IPS-11a (cell line): ENCODE results near the gene ABCA7.
A peak's percentile ranks its signal among the peaks of the same experiment; 100 is the strongest.

Experiments
- H3K4me3 ChIP-seq: one replicate; pipeline ENCODE4 v1.5.1; 2013; ENCODE audit warnings: low read depth, low read length, control low read depth

Gene ABCA7

DNA sequence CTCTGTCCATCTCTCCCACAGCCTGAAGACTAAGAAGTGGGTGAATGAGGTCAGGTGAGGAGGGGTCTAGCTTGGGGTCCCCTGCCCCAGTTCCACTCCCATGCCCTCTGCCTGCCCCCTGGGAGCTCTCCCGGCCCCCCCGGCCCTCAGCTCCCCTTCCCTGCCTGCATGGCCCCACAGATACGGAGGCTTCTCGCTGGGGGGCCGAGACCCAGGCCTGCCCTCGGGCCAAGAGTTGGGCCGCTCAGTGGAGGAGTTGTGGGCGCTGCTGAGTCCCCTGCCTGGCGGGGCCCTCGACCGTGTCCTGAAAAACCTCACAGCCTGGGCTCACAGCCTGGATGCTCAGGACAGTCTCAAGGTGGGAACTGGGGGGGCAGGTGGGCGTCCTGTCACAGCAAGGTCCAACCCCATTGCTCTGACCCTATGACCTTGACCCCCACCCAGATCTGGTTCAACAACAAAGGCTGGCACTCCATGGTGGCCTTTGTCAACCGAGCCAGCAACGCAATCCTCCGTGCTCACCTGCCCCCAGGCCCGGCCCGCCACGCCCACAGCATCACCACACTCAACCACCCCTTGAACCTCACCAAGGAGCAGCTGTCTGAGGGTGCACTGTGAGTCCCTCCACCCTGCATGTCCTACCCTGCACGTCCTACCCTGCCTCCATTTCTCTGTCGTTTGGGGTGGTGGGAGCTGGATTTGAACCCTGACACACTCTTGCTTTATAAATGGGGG, 16.1 kb downstream of the ABCA7 start:
- H3K4me3 ChIP-seq, result no peak overlapping the region

DNA sequence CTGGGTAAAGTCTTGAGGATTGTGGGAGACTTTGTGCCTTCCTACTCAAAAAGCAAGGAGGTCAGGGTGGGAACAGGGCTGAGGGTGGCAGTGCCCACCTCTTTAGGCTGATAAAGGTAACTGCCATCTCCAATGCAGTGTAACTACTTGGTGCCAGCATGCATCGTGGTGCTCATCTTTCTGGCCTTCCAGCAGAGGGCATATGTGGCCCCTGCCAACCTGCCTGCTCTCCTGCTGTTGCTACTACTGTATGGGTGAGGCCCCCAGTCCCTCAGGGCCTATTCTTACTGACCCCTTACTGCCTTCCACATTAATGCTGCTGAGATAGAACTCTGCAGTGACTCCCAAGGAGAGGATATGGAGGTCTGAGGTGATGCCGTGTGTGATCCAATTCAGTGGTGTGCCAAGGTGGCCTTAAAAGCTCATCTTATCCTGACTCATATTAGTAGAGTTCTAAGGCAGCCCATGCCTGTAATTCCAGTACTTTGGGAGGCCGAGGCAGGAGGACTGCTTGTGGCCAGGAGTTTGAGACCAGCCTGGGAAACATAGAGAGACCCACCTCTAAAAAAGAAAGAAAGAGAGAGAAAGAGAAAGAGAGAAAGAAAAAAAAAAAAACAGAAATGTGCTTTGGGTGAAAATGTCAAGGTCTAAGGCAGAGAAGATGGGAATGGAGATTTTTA, 17.4 kb downstream of the ABCA7 start:
- no peak overlapping the region for H3K4me3 ChIP-seq

DNA sequence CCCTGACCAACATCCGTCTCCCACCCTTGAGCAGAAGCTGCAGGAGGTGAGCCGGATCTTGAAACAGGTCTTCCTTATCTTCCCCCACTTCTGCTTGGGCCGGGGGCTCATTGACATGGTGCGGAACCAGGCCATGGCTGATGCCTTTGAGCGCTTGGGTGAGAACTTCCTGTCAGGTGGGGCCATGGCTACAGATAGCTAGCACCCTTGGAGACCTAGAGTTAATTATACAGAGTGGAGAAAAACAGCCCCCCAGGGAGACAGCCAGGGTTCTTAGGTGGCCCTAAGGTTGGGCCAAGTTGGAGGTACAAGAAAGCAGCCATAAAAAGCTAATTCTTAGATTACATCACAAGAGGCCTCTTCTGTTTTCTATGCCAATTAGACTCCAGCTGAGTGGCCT, 18.2 kb downstream of the ABCA7 start:
- H3K4me3 ChIP-seq, result no peak overlapping the region

DNA sequence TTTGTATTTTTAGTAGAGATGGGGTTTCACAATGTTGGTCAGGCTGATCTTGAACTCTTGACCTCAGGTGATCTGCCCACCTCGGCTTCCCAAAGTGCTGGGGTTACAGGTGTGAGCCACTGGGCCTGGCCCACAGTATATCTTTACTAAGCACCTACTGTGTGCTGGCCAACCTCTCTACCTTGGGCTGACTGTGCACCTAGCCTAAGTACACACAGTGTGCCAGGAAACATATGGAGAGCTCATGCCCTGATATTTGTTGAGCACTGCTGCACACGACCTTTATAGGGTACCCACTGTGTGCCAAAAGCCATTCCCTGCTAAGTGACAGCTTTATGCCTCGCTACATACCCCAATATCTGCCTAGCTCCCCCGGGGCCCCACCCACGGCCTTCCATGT, 20.8 kb downstream of the ABCA7 start:
- H3K4me3 ChIP-seq, result no peak overlapping the region

DNA sequence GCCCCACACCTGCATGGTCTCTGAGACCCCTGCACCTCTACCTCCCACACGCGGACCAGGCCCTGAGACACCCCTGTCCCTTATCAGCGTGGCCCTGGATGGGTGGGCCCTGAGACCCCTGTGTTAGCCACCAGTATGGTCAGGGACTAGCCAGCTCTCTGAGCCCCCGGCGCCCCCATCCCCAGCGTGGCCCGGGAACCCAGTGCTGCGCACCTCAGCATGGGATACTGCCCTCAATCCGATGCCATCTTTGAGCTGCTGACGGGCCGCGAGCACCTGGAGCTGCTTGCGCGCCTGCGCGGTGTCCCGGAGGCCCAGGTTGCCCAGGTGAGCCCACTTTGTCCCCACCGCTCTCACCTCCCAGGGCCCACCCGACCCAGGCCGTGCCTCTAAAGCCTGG, 22.1 kb downstream of the ABCA7 start:
- no peak overlapping the region for H3K4me3 ChIP-seq

GRCh38 chr19:1062387-1063029, 22.6 kb downstream of the ABCA7 start:
- no peak overlapping the region for H3K4me3 ChIP-seq

DNA sequence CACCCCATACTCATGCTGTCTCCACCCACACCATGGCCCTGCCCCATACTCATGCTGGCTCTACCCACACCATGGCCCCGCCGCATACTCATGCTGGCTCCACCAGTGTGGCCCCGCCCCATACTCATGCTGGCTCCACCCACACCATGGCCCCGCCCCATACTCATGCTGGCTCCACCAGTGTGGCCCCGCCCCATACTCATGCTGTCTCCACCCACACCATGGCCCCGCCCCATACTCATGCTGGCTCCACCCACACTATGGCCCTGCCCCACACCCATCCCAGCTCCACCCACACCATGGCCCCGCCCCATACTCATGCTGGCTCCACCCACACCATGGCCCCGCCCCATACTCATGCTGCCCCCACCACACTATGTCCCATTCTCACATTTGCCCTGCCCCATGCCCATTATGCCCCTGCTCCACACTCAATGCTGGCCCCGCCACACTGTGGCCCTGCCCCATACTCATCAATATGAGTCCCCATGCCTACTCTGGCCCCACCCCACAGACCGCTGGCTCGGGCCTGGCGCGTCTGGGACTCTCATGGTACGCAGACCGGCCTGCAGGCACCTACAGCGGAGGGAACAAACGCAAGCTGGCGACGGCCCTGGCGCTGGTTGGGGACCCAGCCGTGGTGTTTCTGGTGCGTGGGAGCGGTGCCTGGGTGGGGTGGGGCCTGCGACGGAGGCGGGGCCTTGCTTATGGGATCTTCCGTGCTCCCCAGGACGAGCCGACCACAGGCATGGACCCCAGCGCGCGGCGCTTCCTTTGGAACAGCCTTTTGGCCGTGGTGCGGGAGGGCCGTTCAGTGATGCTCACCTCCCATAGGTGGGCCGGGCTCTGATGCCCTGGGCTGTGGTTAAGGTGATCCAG, 23.4 kb downstream of the ABCA7 start:
- no peak overlapping the region for H3K4me3 ChIP-seq

- no peak overlapping the region for H3K4me3 ChIP-seq
These were observed 24.2 kb downstream of the ABCA7 start for GRCh38 chr19:1063909-1064660.

- no peak overlapping the region for H3K4me3 ChIP-seq
These were observed 25.0 kb downstream of the ABCA7 start for GRCh38 chr19:1064661-1065605.

DNA sequence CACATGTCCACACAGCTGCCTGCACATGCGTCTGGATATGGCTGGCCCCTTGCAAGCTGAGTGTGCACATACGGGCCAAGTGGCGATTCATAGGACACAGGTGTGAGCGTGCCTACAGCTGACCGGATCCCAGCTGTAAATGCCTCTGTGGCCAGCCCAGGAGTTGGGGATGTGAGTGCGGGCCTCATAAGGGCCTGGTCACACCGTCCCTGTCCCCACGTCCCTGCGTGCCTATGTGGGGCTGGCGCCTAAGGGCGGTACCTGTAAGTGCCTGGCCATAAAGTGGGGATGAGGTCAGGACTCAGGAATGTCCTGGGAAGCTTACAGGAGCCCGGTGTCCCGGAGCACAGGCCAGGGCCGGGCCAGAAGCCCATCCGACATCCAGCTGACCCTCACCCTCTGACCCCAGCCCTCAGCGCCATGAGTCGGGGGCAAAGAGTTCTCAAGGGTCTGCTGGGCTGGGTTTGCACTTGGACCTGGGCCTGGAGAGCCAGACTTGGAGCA, 25.8 kb downstream of the ABCA7 start:
- no peak overlapping the region for H3K4me3 ChIP-seq

- H3K4me3 ChIP-seq, result no peak overlapping the region
These were observed 26.4 kb downstream of the ABCA7 start for GRCh38 chr19:1066251-1066747.

DNA sequence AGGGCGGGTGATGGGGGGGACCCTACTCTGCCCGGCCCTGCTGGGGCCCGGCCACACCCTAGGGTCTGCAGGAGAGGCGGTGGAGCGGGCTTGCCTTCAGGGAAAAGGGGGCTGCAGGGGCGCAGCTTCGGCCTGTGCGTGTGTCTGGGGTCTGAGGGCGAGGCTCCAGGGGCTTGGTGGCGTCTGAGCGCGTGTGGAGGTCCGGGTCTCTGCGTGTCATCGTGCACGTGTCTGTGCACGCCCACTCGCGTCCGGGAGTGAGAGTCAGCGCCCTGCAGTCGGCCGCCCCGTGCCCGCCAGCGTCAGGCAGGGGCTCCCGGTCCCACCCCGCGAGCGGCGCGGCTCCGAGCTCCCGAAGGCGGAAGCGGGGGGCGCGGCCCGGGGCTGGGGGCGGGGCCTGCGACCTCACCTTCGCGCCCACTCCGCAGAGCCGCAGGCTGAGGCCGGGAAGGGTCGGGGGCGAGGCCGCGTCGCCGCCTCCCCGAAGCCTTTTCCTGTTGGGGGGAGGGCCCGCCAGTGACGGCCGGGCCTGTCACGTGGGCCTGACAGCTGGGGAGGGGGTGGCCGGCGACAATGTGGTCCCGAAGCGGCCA, 26.9 kb downstream of the ABCA7 start, which contains the start of gene ARHGAP45:
TSS of gene ARHGAP45 (plus strand) at position 420 of the 593 bp plus-strand sequence. CDS start 239 bp downstream, outside the sequence.
- peak within 1 kb of the TSS; percentile 17 for H3K4me3 ChIP-seq

DNA sequence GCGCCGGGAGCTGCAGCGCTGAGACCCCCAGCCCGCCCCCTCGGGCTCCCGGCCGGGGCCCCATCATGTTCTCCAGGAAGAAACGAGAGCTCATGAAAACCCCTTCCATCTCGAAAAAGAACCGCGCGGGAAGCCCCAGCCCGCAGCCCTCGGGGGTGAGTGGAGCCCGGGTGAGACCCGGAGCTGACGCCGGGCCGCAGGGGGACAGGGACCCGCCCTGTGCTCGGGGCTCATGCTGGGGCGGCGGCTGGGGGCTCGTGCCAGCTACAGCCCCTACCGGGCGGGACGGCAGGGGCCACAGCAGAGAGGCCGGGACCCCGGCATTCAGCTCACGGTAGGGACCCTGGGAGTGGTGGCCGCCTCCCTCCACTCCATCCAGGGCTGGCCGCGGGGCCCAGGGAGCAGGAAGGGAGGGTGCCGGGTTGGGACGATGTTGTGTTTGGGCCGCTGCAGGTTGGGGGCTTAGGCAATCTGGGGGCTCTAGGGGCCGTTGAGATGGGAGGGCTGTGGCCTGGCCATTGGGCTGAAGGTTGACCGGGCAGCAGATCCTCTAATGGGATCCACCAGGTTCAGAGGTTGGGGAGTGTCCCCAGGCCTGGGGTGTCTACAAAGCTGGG, 27.5 kb downstream of the ABCA7 start:
- H3K4me3 ChIP-seq, result peak overlapping the region; percentile 17

- H3K4me3 ChIP-seq, result no peak overlapping the region
These were observed 28.4 kb downstream of the ABCA7 start for GRCh38 chr19:1068009-1069001.

DNA sequence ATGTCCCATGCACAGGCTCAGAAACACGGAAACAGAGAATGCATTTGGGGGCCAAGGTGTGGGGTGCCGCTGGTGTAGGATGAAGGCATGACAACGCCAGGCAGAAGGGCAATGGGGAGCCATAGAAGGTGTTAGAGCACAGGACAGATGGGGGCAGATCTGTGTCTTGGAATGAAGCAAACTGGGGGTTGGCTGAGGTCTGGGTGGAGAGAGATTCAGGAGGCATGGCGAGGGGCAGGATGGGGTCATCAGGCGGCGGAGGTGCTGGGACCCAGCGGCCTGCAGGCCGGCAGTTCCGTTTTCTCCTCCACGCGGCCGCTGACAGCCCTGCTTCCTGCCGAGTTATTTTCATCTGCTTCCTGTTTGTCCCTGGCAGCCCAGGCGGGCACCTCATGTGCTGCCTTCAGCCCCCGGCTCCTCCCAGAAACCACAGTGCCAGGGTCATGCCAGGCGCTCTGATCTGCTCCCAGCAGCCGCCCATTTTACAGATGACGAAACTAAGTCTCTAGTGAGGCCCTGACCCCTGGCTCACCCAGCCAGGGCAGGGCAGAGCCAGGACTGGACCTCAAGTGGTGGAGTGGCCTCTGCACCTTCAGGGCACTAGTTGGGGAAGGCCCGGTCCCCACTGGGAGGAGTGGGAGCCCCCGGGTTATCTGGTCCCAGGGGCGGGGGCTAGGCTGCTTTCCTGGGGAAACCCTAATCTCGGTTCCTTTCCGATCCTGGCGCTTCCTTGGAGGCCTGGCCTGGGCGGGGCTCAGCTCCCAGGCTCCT, 29.3 kb downstream of the ABCA7 start:
- no peak overlapping the region for H3K4me3 ChIP-seq

DNA sequence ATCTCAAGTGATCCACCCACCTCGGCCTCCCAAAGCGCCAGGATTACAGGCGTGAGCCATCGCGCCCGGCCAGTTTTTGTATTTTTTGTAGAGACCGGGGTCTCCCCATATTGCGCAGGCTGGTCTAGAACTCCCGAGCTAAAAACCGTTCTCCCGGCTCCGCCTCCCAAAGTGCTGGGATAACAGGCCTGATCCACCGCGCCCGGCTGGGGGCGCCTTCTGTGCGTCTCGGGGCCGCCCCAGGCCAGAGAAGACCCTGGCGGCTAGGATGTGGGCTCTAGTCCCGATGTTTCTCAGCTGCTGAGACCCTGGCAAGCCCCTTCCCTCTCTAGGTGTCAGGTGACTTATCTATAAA, 30.6 kb downstream of the ABCA7 start:
- peak overlapping the region; percentile 43 for H3K4me3 ChIP-seq
